ENCODE results near the gene TMEM176B.

Gene TMEM176B

GRCh38 chr7:150753826-150754603, 46.1 kb downstream of the TMEM176B start:
- H3K27me3 ChIP-seq = peaks cover 6% of the 10 kb centered on the region
- no peaks in the 10 kb centered on the region for H3K9me3 ChIP-seq
- no peaks in the 10 kb centered on the region for H3K36me3 ChIP-seq
- no peaks in the 10 kb centered on the region for H3K4me1 ChIP-seq (ENCODE audit: control insufficient read depth in 1 of 2, insufficient read depth in 1 of 2, low read depth in 1 of 2, low read length in 1 of 2)
- no peak overlapping the region for H3K4me3 ChIP-seq (ENCODE audit: low read depth in 1 of 2, low read length in 1 of 2)
- TF ChIP-seq CTCF (IDR thresholded peaks at IDR 0.05) = no peak
- no peak overlapping the region for H3K27ac ChIP-seq

GRCh38 chr7:150753239-150753638, 46.9 kb downstream of the TMEM176B start:
- Histone ChIP-seq H3K27ac (no peak overlapping the region), H3K27me3 (peaks cover 6% of the 10 kb centered on the region), H3K4me3 (ENCODE audit: low read depth in 1 of 2, low read length in 1 of 2) (no peak overlapping the region), H3K9me3 (no peaks in the 10 kb centered on the region), H3K36me3 (no peaks in the 10 kb centered on the region), H3K4me1 (ENCODE audit: control insufficient read depth in 1 of 2, insufficient read depth in 1 of 2, low read depth in 1 of 2, low read length in 1 of 2) (no peaks in the 10 kb centered on the region)
- no peak for TF ChIP-seq CTCF (IDR thresholded peaks at IDR 0.05)

- H3K4me3 ChIP-seq (ENCODE audit: low read depth in 1 of 2, low read length in 1 of 2) = no peak overlapping the region
- peaks cover 6% of the 10 kb centered on the region for H3K27me3 ChIP-seq
- no peaks in the 10 kb centered on the region for H3K36me3 ChIP-seq
- no peaks in the 10 kb centered on the region for H3K9me3 ChIP-seq
- H3K27ac ChIP-seq = no peak overlapping the region
- H3K4me1 ChIP-seq (ENCODE audit: control insufficient read depth in 1 of 2, insufficient read depth in 1 of 2, low read depth in 1 of 2, low read length in 1 of 2) = no peaks in the 10 kb centered on the region
- no peak for TF ChIP-seq CTCF (IDR thresholded peaks at IDR 0.05)
Measured at GRCh38 chr7:150751702-150752101, 48.5 kb downstream of the TMEM176B start.

- peaks cover 6% of the 10 kb centered on the region for H3K27me3 ChIP-seq
- TF ChIP-seq CTCF (IDR thresholded peaks at IDR 0.05) = no peak
- no peaks in the 10 kb centered on the region for H3K4me1 ChIP-seq (ENCODE audit: control insufficient read depth in 1 of 2, insufficient read depth in 1 of 2, low read depth in 1 of 2, low read length in 1 of 2)
- H3K27ac ChIP-seq = no peak overlapping the region
- H3K36me3 ChIP-seq = no peaks in the 10 kb centered on the region
- H3K9me3 ChIP-seq = no peaks in the 10 kb centered on the region
- no peak overlapping the region for H3K4me3 ChIP-seq (ENCODE audit: low read depth in 1 of 2, low read length in 1 of 2)
Measured at GRCh38 chr7:150748376-150748775, 51.8 kb downstream of the TMEM176B start.

GRCh38 chr7:150746921-150747320, 53.2 kb downstream of the TMEM176B start:
- no peaks in the 10 kb centered on the region for H3K36me3 ChIP-seq
- H3K4me3 ChIP-seq (ENCODE audit: low read depth in 1 of 2, low read length in 1 of 2) = no peak overlapping the region
- no peak overlapping the region for H3K27ac ChIP-seq
- no peaks in the 10 kb centered on the region for H3K4me1 ChIP-seq (ENCODE audit: control insufficient read depth in 1 of 2, insufficient read depth in 1 of 2, low read depth in 1 of 2, low read length in 1 of 2)
- no peaks in the 10 kb centered on the region for H3K27me3 ChIP-seq
- H3K9me3 ChIP-seq = no peaks in the 10 kb centered on the region
- no peak for TF ChIP-seq CTCF (IDR thresholded peaks at IDR 0.05)

Data from neutrophil (primary cell).